ENCODE measurements around the gene PPARG.

DNA sequence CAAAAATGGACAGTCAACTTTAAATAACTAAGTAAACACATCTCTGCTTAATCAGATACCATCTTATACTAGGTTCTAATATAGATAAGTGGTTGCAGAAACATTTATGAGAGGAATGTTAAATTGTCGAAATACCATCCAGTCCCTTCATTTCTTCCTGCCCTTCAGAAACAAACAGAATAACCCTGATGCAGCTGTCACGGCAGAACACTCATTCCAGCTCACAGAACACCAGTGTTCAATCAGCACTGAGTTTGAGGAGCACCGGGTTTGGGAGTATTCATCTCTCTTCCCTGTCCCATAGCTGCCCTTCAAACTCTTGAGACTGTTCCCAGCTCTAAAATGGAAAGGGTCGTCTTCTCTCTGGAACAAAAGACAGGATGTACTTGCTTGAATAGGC lies 134.3 kb downstream of the PPARG start:
- TF ChIP-seq POLR2A (IDR thresholded peaks at IDR 0.05): no peak
- TF ChIP-seq, protein P1, sequence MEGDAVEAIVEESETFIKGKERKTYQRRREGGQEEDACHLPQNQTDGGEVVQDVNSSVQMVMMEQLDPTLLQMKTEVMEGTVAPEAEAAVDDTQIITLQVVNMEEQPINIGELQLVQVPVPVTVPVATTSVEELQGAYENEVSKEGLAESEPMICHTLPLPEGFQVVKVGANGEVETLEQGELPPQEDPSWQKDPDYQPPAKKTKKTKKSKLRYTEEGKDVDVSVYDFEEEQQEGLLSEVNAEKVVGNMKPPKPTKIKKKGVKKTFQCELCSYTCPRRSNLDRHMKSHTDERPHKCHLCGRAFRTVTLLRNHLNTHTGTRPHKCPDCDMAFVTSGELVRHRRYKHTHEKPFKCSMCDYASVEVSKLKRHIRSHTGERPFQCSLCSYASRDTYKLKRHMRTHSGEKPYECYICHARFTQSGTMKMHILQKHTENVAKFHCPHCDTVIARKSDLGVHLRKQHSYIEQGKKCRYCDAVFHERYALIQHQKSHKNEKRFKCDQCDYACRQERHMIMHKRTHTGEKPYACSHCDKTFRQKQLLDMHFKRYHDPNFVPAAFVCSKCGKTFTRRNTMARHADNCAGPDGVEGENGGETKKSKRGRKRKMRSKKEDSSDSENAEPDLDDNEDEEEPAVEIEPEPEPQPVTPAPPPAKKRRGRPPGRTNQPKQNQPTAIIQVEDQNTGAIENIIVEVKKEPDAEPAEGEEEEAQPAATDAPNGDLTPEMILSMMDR (IDR thresholded peaks at IDR 0.05): no peak
